GM13977 (cell line): ENCODE measurements around the gene DOCK11.

Experiments
- DNase-seq: peaks from one replicate; pipeline ENCODE4 v3.0.0; 2012; ENCODE audit warnings: low spot score
- CTCF ChIP-seq: IDR thresholded peaks from 2 replicates; pipeline ENCODE4 v1.5.1; 2012; ENCODE audit warnings: mild to moderate bottlenecking, control low read depth; ENCODE audit not compliant: insufficient read depth; ENCODE audit errors: extremely low read depth, missing control alignments
- in situ Hi-C: fragments of 300-500 bp; cut with MboI; formaldehyde crosslinking; loops from one replicate; pipeline ENCODE4 v1.12.0; 2022; ENCODE audit warnings: low sequenced_read_pairs, low pct_unique_long_range_greater_than_20kb, mixed read lengths, inconsistent platforms; ENCODE audit not compliant: unreplicated experiment

Gene DOCK11

GRCh38 chrX:118615141-118615540 lies 119.5 kb downstream of the DOCK11 start:
- in situ Hi-C loops: no loop called here

GRCh38 chrX:118621081-118621759 lies 125.6 kb downstream of the DOCK11 start:
- TF ChIP-seq CTCF: no peak
- no peak for DNase-seq
- in situ Hi-C loops: loop anchor here (10.0 kb wide), 1 partner anchor 184 kb away; no protein-coding TSS in a partner anchor

More at GRCh38 chrX:118615141-118615540, 119.5 kb downstream of the DOCK11 start:
- no peak for DNase-seq
- no peak for TF ChIP-seq CTCF

GRCh38 chrX:118623062-118623461 lies 127.4 kb downstream of the DOCK11 start:
- in situ Hi-C loops: loop anchor here (10.0 kb wide), 1 partner anchor 182 kb away; no protein-coding TSS in a partner anchor
- DNase-seq: no peak

GRCh38 chrX:118626346-118626745 lies 130.7 kb downstream of the DOCK11 start:
- no peak for DNase-seq
- in situ Hi-C loops: loop anchor here (10.0 kb wide), 1 partner anchor 178 kb away; no protein-coding TSS in a partner anchor
- no peak for TF ChIP-seq CTCF

More at GRCh38 chrX:118623062-118623461, 127.4 kb downstream of the DOCK11 start:
- no peak for TF ChIP-seq CTCF

- DNase-seq: peak; percentile 11
- in situ Hi-C loops: loop anchor here (10.0 kb wide), 1 partner anchor 178 kb away; no protein-coding TSS in a partner anchor
- peak; percentile 42 for TF ChIP-seq CTCF
Measured at GRCh38 chrX:118627084-118627758, 131.6 kb downstream of the DOCK11 start.

GRCh38 chrX:118630848-118631247 lies 135.2 kb downstream of the DOCK11 start:
- TF ChIP-seq CTCF: no peak
- DNase-seq: no peak
- in situ Hi-C loops: no loop called here
